Thyroid gland (tissue), 4 donors: Measurements from ENCODE around the gene OR2A7.

ENCODE experiments used
- POLR2A ChIP-seq, 2 donors: fragments of 450-650 bp; IDR thresholded peaks; one replicate each; pipeline ENCODE4 v1.6.1; 2017; ENCODE audit warnings: antibody characterized with exemption in 2 of 2, mild to moderate bottlenecking in 2 of 2, moderate library complexity in 1 of 2
- TF ChIP-seq, protein P1 (sequence below), 6 experiments: fragments of 200-600 bp in 3 of 6; fragments of 450-650 bp in 3 of 6; sonication (generic) in 3 of 6; IDR thresholded peaks; one replicate each; pipeline ENCODE4 v1.5.1; 2016 to 2019; ENCODE audit warnings: antibody characterized with exemption in 6 of 6, mild to moderate bottlenecking in 2 of 6, inconsistent platforms in 1 of 6, moderate library complexity in 1 of 6

- TF ChIP-seq, protein P1, sequence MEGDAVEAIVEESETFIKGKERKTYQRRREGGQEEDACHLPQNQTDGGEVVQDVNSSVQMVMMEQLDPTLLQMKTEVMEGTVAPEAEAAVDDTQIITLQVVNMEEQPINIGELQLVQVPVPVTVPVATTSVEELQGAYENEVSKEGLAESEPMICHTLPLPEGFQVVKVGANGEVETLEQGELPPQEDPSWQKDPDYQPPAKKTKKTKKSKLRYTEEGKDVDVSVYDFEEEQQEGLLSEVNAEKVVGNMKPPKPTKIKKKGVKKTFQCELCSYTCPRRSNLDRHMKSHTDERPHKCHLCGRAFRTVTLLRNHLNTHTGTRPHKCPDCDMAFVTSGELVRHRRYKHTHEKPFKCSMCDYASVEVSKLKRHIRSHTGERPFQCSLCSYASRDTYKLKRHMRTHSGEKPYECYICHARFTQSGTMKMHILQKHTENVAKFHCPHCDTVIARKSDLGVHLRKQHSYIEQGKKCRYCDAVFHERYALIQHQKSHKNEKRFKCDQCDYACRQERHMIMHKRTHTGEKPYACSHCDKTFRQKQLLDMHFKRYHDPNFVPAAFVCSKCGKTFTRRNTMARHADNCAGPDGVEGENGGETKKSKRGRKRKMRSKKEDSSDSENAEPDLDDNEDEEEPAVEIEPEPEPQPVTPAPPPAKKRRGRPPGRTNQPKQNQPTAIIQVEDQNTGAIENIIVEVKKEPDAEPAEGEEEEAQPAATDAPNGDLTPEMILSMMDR (IDR thresholded peaks at IDR 0.05): no peak
- TF ChIP-seq POLR2A (IDR thresholded peaks at IDR 0.05): no peak
These were observed 9.1 kb downstream of the OR2A7 start for GRCh38 chr7:144255471-144255897.
